GM19238 (cell line): ENCODE data around the gene WLS.
"Not testable (repeated sequence)": the region's sequence is repeated elsewhere in the genome, so short reads cannot be mapped to it uniquely, and the experiment has no call there.

Experiments used
- DNase-seq: peaks from one replicate; pipeline ENCODE4 v3.0.0; 2011; ENCODE audit warnings: low spot score; ENCODE audit not compliant: insufficient read length

WLS gene

DNA sequence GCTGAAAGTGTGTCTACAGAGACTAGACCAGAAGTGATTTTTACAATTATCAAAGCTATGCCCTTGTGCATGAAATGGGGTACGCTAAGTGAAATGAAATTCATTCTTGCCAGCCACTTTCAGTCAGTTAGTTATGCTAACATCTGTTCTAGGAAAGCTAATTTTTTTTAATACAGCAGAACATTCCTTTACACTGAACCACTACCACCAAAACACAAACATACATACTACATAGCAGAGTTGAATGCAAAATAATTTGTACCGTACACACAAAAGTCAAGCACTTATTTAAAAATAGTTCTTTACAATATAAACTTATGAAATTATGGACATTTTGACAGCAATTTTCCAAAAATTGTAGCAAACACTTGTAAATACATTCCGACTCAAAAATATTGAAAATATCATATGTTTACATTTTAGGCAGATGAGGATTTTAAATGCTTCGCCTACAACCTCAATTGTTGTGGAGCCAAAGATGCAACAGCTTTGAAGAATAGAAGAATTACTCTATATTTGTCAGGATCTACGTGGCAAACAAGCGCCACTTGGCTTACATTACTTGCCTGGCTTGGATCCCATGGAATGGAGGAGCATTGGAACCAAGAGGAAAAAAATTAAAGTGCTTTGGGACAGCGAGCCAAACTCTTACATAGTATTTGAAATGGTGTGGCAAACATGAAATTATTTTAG is 30.6 kb downstream of the WLS start:
- no peak for DNase-seq

DNA sequence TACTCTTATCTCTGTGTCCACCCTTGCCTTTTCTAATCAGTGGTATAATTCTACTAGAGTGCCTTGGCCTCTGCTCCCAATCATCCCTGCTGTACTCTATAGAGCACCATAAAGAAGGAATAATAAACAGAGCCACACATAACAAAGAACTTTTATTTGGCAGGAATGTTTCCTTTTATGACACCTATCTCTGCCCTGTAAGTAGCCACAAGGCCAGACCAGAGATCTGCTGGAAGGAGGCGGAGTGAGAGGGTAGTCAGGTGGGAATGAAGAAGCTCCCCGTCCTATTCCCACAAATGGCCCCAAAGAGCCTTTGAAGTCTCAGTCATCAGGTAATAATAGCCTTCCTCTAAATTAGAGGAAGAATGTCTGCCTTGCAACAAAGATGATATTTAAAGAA is 32.7 kb downstream of the WLS start:
- no peak for DNase-seq

DNA sequence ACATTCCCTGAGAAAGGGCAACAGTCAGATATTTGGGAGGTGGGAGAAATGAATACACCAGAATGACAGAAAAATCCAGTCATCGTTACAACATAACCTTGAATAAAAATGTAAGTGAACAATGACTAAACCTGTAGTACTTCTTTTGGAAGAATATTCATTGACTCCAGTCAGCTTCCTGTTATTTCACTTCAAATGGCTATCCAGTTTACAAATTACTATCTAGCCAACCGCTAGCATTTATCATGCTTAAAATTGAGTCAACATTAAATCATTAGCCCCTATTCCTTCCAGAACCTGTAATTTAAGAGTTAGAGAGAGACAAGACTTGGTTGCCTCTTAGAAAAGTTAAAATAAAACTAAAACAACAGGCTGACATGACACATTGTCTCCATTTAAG is 33.6 kb downstream of the WLS start:
- no peak for DNase-seq

DNA sequence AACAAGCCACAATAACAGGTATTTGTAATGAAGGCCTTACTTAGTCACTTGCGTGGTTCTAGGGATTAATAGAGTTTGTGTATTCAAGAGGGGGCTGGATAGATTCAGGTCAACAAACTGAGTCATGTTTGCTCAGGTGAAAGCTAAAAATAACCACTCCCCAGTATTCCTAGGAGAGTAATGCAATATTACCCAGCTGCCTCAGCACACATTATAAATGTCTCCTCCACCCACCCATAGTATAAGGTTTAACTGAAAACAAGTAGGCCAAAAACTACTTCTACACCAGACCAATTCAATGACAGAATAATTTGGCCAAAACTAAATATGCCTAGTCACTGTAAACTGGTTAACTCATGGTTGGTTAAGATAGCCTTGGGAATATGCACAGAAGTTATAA is 34.4 kb downstream of the WLS start:
- DNase-seq, result no peak

DNA sequence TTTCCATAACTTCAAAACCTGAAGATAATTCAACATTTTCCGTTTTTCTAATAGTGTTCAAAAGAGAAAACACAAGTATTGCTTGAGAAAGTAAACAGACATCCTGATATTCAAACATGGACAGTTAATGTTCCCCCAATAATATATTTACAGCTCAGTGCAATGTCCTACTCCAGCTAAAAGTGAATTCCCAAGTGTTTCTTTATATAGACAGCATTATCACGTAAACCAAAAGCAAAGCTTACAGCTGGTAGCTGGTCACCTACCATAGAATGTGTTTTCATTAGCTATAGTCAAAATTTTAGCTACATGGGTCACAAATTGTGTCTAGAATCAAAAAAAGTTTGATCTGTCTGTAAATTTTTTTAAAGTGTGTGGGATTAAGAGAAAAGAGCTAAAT is 34.9 kb downstream of the WLS start:
- DNase-seq, result no peak

DNA sequence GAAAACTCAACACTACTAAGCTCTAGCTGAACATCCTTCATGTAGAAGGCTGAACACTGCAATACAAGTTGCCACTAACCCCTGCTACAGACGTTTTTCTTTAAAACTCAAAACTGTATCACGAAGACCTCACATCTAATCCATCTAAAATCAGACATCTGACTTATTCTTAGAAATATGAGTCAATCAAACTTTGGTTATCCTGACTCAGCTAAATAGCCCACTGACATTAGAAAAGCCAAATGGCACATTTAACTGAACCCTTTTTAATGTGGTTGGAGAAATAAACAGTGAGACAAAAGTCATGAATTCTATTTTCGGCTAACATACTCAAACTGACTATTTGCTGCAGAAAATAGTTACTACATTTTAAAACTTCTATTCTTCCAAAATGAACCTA is 35.6 kb downstream of the WLS start:
- no peak for DNase-seq

DNA sequence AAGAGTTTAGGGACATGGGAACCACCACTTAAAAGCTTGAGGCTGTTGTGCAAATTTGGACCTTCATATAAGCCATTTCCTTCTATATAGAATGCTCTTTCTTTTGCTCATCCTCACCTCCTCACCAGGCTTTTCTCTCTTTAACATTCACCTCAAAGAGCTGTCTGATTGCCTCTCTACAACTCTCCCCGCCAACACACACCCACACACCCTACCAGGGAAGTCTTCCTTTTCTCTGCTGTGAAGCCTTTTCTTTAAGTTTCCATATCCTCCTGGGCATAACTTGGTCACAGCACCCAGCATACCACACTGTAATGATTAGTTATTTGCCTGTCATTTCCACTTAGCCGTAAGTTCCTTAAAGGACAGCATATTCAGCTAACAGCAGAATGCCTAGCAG is 40.6 kb downstream of the WLS start:
- DNase-seq, result no peak

DNA sequence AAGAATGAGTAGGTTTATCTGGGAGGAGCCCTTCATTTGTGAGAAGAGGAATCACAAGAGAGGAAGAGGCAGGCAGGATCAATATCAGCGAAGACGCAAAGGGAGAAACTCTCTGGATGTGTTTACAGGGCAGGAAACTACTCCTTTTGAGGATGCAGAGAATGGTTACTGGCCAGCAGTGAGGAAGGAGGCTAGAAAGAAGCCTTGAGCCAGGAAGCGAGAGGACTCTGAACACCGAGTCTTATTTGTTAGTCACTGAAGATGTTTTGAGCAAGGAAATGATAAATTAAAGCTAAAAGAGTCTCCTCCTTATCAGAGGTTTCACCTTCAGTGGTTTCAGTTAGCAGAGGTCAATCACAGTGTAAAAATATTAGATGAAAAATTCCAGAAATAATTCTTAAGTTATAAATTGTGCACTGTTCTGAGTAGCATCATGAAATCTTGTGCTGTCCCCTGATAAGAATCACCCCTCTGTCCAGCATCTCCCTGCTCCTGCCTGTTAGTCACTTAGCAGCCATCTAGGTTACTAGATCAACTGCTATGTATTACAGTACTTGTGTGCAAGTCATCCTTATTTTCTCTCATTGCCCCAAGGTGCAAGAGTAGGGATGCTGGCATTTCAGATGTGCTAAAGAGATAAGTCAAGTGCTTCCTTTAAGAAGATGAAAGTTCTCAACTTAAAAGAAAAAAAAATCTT is 43.5 kb downstream of the WLS start:
- DNase-seq, result no peak

DNA sequence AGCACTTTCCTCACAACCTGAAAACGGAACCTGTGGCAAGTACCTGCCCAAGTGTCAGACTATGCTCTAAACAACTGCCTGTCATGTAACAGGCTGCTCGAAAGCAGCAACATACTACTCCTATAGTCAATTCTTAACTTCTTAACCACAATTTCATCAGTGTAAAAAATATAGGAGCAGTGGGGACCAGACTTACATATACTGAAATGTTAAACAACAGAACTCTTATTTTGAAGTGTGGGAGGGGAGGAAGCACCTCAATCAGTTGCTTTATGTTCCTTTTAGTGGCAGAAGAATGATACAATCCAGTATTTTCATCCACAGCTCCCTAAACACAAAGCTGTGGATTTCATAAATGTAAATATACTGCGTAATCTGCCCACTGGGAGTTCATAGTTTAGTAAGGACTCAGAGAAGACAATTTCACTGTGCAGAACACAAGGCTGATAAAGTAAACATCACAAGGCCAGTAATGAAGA is 44.2 kb downstream of the WLS start:
- no peak for DNase-seq

DNA sequence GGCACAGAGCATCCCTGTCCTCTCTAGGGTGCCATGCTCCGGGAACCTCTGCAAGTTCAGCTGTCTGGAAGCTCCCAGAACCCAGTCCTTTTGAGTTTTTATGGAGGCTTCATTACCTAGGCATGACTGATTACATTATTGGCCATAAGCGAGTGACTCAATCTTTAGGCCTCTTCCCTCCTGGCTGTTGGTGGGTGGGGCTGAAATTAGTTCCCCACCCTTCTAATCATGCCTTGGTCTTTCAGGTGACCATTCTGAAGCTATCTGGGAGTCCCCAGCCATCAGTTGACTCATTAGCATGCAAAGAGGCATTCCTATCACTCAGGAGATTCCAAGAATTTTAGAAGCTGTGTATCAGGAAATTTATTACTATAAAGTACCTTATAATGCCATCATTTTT is 46.6 kb downstream of the WLS start:
- no peak for DNase-seq

DNA sequence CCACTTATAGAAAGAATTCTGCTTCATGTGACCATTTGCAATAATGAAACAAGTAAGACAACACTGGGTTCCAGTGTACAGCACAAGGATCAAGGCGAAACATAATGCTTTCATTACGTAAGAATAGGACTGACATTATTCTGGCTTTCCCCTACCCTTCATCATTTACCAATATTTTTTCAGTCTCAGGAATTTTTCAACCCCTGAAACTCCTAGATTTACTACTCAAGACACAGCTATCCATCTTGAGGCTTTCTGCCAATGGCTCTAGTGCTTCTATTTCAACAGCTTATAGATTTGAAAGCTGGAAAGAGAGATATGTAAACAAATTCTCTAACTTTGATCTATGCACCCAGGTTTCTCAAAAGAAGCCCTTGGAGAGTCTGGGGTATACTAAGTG is 48.4 kb downstream of the WLS start:
- no peak for DNase-seq

DNA sequence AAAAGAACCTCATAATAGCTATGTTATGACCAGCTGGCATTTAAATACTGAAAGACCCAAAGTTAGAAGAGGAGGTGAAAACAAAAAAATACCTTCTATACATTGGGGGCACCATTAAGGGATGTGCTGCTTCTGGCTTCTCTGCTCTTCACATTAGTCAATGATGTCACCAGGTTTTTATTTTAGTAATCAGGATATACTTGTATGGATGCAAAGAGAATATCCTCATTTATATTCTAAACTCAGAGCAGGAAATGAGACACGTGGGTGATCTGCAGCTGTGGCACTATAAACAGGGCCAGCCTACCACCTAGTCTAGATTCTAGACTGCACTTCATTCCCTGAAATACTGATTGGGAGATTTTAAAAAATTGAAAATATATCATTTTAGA is 51.2 kb downstream of the WLS start:
- DNase-seq, result no peak

DNA sequence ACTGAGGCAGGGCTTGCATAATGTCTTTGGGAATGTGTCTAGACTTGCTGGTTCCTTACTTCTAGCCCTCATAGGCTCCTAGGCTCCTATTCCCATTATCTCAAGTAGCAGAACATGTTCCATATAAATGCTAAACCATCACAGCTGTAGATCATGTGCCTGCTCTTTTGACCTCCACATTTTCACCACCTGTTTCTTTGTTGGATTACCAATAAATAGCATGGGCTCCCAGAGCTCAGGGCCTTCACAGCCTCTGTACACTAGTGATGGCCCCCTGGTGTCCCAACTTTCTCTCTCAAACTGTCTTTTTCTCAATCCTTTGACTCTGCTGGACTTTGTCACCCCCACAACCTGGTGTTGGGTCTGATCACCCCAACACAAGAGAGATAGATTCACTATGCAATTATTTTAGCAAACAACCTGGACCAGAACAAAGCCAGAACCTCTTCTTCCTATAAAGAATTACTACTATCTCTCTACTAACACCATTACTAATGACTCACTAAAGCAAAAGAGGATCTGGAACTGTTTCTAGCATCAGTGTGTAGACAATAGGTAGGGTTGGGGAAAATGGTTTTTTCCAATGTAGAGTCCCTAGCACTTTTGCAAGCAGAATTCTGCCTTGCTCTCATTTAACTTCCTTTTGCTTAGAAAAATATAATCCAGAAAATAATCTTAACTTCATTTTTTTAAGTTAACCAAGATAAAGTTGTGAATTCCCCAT is 51.7 kb downstream of the WLS start:
- no peak for DNase-seq

DNA sequence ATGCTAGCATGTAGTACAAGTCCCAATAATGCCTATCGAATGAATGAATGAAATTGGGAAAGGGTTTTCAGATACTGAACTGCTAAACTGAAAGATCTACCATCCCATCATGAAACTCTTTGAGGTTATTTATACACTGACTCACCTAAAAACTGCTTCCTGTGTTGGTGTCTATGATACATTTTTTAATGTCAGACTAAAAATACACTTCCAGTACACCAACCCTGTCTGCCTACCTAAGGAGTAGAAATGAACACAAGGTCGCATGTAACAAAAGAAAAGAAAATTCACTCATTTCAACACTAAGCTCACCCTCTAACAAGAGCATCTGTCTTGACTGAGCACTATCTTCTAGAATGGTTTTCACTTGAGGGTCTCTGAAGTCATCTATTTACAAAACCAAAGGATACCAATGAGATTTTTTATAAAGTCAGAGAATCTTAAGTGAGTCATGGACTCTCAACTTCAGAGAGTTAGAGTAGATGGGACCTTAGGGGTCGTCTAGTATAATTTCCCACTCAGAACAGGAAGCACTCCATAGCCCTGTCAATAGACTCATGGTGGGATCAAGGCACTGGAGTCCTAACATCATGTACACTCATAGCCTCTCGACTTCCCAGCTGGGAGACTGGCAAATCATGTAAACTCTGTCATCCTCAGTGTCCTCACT is 53.4 kb downstream of the WLS start:
- DNase-seq, result no peak

DNA sequence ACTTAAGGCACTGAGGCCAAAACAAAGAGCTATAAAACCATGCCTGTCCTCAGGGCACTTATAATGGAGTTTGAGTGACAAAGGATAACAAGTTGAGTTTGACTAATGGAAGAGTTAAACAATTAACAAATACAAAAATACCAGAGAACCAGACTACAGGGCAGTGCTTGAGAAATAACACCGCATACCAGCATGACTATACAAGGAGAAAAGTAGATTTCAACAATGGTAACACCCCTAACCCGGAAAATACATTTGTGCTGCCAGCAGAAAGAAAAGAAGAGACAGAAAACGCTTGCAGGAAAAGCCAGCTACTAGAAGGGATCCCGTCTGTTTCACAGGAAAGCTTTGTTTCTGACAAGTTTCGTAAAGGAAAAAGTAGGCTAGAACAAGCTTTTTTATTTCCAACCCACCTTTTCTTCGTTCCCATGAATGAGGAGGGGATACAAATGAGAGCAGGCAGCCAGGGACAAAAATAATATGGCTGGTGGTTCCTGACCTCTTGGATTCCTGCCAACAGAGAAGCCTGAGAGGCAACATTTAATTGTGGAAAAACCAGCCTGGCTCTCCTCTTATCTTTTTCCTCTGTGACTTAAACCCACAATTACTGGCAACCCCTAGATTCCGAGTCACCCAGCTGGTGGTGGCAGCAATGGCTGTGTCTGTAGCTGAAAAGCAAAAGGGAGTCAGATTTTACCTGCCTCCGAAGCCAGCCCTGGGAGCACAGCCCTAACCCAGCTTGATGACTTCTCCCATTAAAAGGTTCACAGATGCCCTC is 56.5 kb downstream of the WLS start:
- DNase-seq, result no peak

DNA sequence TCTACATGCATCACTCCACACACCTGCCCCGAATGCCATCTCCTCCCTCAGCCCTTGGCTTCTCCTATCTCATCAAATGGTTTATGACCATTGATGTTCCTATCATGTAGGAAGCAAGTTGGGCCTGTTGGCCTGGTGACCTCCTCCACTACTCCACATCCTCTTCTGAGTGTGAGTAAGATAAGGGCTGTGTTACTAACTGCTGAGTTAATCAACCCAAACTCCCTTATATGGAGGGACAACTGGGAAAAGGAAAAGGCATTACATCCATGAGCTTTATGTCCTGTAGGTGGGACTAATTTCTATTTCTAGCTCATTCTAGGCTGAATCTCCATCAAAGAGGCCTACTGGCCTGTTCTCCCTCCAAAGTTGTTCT is 57.6 kb downstream of the WLS start:
- DNase-seq, result no peak

DNA sequence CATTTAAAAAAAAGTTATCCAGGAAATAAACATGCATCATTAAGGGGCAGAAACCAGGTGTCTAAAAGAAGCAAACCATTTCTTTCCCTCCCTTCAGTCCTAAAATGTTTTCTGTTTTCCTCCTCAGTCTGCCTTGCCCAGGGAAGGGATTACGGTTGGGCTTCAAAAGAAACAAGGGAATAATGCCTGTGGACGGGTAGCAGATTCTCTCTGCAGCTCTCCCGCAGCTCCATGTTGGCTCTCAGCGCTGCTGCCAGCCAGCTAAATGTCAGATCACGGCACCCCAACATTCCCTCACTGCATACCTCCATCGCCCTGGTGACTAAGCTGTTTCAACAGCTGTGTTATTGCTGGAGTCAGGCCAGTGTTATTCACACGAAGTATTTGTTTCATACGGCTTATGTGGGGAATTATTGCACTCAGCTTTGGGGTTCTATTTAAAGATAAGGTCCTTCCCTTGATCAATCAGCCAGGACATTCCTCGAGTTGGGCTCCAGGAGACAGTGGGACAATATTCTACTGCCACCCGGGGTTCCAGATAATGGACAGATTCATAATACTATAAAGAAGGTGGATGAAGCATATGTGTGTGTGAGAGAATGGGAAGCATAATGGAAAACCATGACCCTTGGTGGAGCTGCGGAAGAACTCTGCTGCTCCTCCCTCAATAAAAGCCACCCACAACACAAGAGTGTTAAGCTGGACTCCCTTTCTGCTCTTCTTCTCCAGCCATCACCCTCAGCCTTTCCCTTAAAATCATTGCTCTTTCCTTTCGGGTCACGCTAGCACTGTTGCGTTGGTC is 58.2 kb downstream of the WLS start:
- no peak for DNase-seq

DNA sequence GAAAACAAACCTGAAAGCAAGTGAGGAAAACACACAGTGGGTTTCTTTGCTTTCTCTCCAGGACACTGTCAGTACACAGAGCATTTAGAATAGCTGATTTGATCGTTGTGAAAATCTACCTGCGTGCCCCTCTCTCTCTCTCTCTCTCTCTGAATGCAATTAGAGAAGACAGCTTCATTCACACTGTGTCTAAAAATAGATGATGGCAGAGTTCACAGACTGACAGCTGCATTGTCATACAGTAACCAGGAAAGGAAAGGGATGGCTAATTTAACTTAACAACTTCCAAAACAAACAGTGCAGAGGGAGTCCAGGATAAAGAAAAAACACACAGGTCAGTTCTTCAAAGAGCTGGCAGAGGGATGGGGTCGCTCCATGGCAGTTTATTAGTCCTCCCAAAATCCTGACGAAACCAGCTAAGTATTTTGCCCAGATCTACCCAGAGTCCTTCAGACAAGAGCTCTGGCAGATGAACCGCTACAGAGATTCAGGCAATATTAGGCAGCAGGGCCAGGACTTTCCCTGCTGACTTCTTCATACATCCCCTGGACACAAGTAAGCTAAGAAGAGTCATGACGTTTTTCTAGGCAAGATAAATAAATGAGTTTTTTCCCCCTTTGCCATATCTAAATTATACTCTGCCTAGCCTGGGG is 58.9 kb downstream of the WLS start:
- no peak for DNase-seq

DNA sequence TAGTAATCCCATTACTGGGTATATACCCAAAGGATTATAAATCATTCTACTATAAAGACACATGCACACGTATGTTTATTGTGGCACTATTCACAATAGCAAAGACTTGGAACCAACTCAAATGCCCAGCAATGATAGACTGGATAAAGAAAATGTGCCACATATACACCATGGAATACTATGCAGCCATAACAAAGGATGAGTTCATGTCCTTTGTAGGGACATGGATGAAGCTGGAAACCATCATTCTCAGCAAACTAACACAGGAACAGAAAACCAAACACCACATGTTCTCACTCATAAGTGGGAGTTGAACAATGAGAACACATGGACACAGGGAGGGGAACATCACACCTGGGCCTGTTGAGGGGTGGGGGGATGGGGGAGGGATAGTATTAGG is 60.5 kb downstream of the WLS start:
- DNase-seq, result not testable (repeated sequence)
